ENCODE measurements around the gene PDZD8. TPM values are rescaled to one million over a fixed set of nuclear protein-coding genes. Genes with fewer than 3 reads are reported as not detected.

The PDZD8 gene
- total and polyA plus RNA-seq, 2 donors (not counting 3 experiments of a cell fraction or from before 2014, with no cell fraction given) = 5.9 to 22.6 TPM

- no peaks in the 10 kb centered on the region for H3K27me3 ChIP-seq (ENCODE audit: control insufficient read depth in 2 of 2, insufficient read depth in 2 of 2, low read length in 2 of 2)
- H3K9me1 ChIP-seq (replicated peaks; ENCODE audit: control insufficient read depth, extremely low read depth, insufficient read depth, low read length) = no peaks in the 10 kb centered on the region
- peak; percentile 12 for DNase-seq (ENCODE audit: low read depth, low spot score)
- H2AFZ ChIP-seq (ENCODE audit: low read depth, low read length) = no peak overlapping the region
- no peak overlapping the region for H3K4me2 ChIP-seq (ENCODE audit: insufficient read depth, low read length)
- no peaks in the 10 kb centered on the region for H3K36me3 ChIP-seq (ENCODE audit: control insufficient read depth in 2 of 2, extremely low read depth in 1 of 2, insufficient read depth in 2 of 2, low read length in 2 of 2)
- H3K9ac ChIP-seq (replicated peaks; ENCODE audit: extremely low read depth, insufficient read depth, low read length) = no peak overlapping the region
- ChIA-PET POLR2A (no interaction called here), CTCF (interaction anchor here (1.0 to 2.9 kb wide), 6 partner anchors 9 to 203 kb away, joined by 5 to 12 read pairs (median 6); no protein-coding TSS in a partner anchor)
- H3K9me3 ChIP-seq (replicated peaks; ENCODE audit: control insufficient read depth, insufficient read depth, low read length) = no peaks in the 10 kb centered on the region
- no TSS peak for BruUV-seq (replicated peaks)
- intact Hi-C loops (cut with micrococcal nuclease) = no loop called here
- H3K27ac ChIP-seq (ENCODE audit: insufficient read depth, low read depth, low read length) = no peak overlapping the region
- H4K20me1 ChIP-seq (replicated peaks; ENCODE audit: control insufficient read depth, extremely low read depth, insufficient read depth, low read length) = no peaks in the 10 kb centered on the region
- no peak for FAIRE-seq
- TF ChIP-seq FOS (IDR thresholded peaks at IDR 0.05; ENCODE audit: borderline replicate concordance, insufficient read depth, low read length) (peak; percentile 60), MYC (IDR thresholded peaks at IDR 0.05; ENCODE audit: low read depth, low read length) (no peak)
- dilution Hi-C loops (cut with MboI; ENCODE audit: extremely low pct_ligation_motif_present, low sequenced_read_pairs) = no loop called here
- no peaks in the 10 kb centered on the region for H3K79me2 ChIP-seq (ENCODE audit: control insufficient read depth, insufficient read depth, low read length)
- H3K4me3 ChIP-seq (replicated peaks in 1 of 3; ENCODE audit: insufficient read depth in 1 of 3, low read depth in 1 of 3, low read length in 3 of 3) = no peak overlapping the region
- no peaks in the 10 kb centered on the region for H3K4me1 ChIP-seq (ENCODE audit: control insufficient read depth, extremely low read depth, insufficient read depth, low read length)
Measured at GRCh38 chr10:117419921-117420320, 44.7 kb upstream of the PDZD8 start.

GRCh38 chr10:117419159-117419558 is 43.9 kb upstream of the PDZD8 start:
- H3K36me3 ChIP-seq (ENCODE audit: control insufficient read depth in 2 of 2, extremely low read depth in 1 of 2, insufficient read depth in 2 of 2, low read length in 2 of 2) = no peaks in the 10 kb centered on the region
- H3K27ac ChIP-seq (ENCODE audit: insufficient read depth, low read depth, low read length) = no peak overlapping the region
- FAIRE-seq = no peak
- CTCF ChIA-PET = interaction anchor here (1.0 to 2.9 kb wide), 5 partner anchors 9 to 202 kb away, joined by 5 to 12 read pairs (median 6); no protein-coding TSS in a partner anchor
- no TSS peak for BruUV-seq (replicated peaks)
- H3K4me2 ChIP-seq (ENCODE audit: insufficient read depth, low read length) = no peak overlapping the region
- no peak for DNase-seq (ENCODE audit: low read depth, low spot score)
- no peaks in the 10 kb centered on the region for H3K9me3 ChIP-seq (replicated peaks; ENCODE audit: control insufficient read depth, insufficient read depth, low read length)
- no peaks in the 10 kb centered on the region for H4K20me1 ChIP-seq (replicated peaks; ENCODE audit: control insufficient read depth, extremely low read depth, insufficient read depth, low read length)
- no peaks in the 10 kb centered on the region for H3K4me1 ChIP-seq (ENCODE audit: control insufficient read depth, extremely low read depth, insufficient read depth, low read length)
- intact Hi-C loops (cut with micrococcal nuclease) (no loop called here), dilution Hi-C loops (cut with MboI; ENCODE audit: extremely low pct_ligation_motif_present, low sequenced_read_pairs) (no loop called here)
- no peaks in the 10 kb centered on the region for H3K79me2 ChIP-seq (ENCODE audit: control insufficient read depth, insufficient read depth, low read length)
- H2AFZ ChIP-seq (ENCODE audit: low read depth, low read length) = no peak overlapping the region
- H3K9ac ChIP-seq (replicated peaks; ENCODE audit: extremely low read depth, insufficient read depth, low read length) = no peak overlapping the region
- H3K4me3 ChIP-seq (replicated peaks in 1 of 3; ENCODE audit: insufficient read depth in 1 of 3, low read depth in 1 of 3, low read length in 3 of 3) = no peak overlapping the region
- H3K27me3 ChIP-seq (ENCODE audit: control insufficient read depth in 2 of 2, insufficient read depth in 2 of 2, low read length in 2 of 2) = no peaks in the 10 kb centered on the region
- no peaks in the 10 kb centered on the region for H3K9me1 ChIP-seq (replicated peaks; ENCODE audit: control insufficient read depth, extremely low read depth, insufficient read depth, low read length)
- POLR2A ChIA-PET = no interaction called here
- no peak for TF ChIP-seq JUN (IDR thresholded peaks at IDR 0.05; ENCODE audit: borderline replicate concordance, insufficient read depth, insufficient read length, low read depth)
